GM12878 (cell line): ENCODE data around the gene IBA57. TPM values are rescaled to one million over a fixed set of nuclear protein-coding genes. Genes with fewer than 3 reads are reported as not detected.

Experiments
- ATAC-seq: fragments of 200-7000 bp; cut with Tn5 transposase; 3 replicates; pipeline ENCODE4 v1.9.1; 2020; ENCODE audit warnings: mild to moderate bottlenecking, moderate library complexity
- BruUV-seq: library from RNA; stranded (reverse); fragments of 400-500 nt; replicated peaks from 2 replicates; lab custom pipeline; 2021; lab: Mats Ljungman, UMichigan
- CTCF ChIA-PET: fragments of 300-600 bp; sonication (Branson Sonifier 250); formaldehyde crosslinking; extraction: SDS; loops from one replicate; lab custom pipeline; 2021; ENCODE audit warnings: inconsistent platforms; lab: Yijun Ruan, JAX
- POLR2A ChIA-PET: fragments of 350-600 bp; formaldehyde crosslinking; extraction: SDS; loops from one replicate; lab custom pipeline; 2021; ENCODE audit warnings: inconsistent platforms; lab: Charles Lee
- RAD21 ChIA-PET: fragments of 300-600 bp; sonication (Branson Sonifier 250); formaldehyde crosslinking; loops from one replicate; lab custom pipeline; 2023; ENCODE audit warnings: antibody characterized with exemption; ENCODE audit not compliant: unreplicated experiment; lab: Charles Lee
- SMC1A ChIA-PET: fragments of 300-600 bp; sonication (Branson Sonifier 250); formaldehyde crosslinking; loops from one replicate; lab custom pipeline; 2023; ENCODE audit not compliant: unreplicated experiment, uncharacterized antibody; lab: Charles Lee
- DNase-seq: peaks from one replicate; pipeline ENCODE4 v3.0.0-alpha.2; 2011; ENCODE audit warnings: low read depth, low spot score
- FAIRE-seq: peaks from 3 replicates; lab custom pipeline; 2011; peaks lifted over from hg19 to GRCh38; lab: Jason Lieb, UNC
- H2AFZ ChIP-seq: 2 replicates; pipeline ENCODE4 v1.6.0; 2011; ENCODE audit warnings: low read depth, low read length, control low read depth; ENCODE audit not compliant: control insufficient read depth
- H3K27ac ChIP-seq: 2 replicates; pipeline ENCODE4 v1.5.1; 2011; ENCODE audit warnings: control low read depth; ENCODE audit not compliant: control insufficient read depth, insufficient read depth
- H3K27me3 ChIP-seq, 2 experiments: replicated peaks in 1 of 2; 2 replicates each; pipeline versions ENCODE4 v1.6.0 to v1.6.1; 2011; ENCODE audit warnings: low read length in 1 of 2; ENCODE audit not compliant: control insufficient read depth in 2 of 2, insufficient read depth in 2 of 2
- H3K36me3 ChIP-seq, 2 experiments: 2 replicates each; pipeline ENCODE4 v1.5.1; 2011; ENCODE audit warnings: low read length in 1 of 2; ENCODE audit not compliant: control insufficient read depth in 2 of 2, insufficient read depth in 2 of 2
- H3K4me1 ChIP-seq: 2 replicates; pipeline ENCODE4 v1.6.1; 2011; ENCODE audit warnings: mild to moderate bottlenecking, low read length, moderate library complexity, mixed read lengths; ENCODE audit not compliant: control insufficient read depth, insufficient read depth
- H3K4me2 ChIP-seq: 2 replicates; pipeline ENCODE4 v1.6.0; 2011; ENCODE audit warnings: control low read depth; ENCODE audit not compliant: control insufficient read depth, insufficient read depth
- H3K4me3 ChIP-seq: fragments of 200-600 bp; sonication (generic); 2 replicates; pipeline ENCODE4 v1.5.1; 2016
- H3K79me2 ChIP-seq: 2 replicates; pipeline ENCODE4 v1.6.0; 2011; ENCODE audit warnings: low read length; ENCODE audit not compliant: control insufficient read depth, insufficient read depth
- H3K9ac ChIP-seq: 2 replicates; pipeline ENCODE4 v1.8.0; 2011; ENCODE audit warnings: low read length, control low read depth, mixed read lengths; ENCODE audit not compliant: control insufficient read depth, insufficient read depth
- H3K9me3 ChIP-seq: replicated peaks from 3 replicates; pipeline ENCODE4 v1.5.1; 2011; ENCODE audit warnings: mild to moderate bottlenecking, low read length; ENCODE audit not compliant: control insufficient read depth, insufficient read depth
- H4K20me1 ChIP-seq: 2 replicates; pipeline ENCODE4 v1.6.0; 2011; ENCODE audit not compliant: control insufficient read depth, insufficient read depth
- CBX5 ChIP-seq: sonication (generic); IDR thresholded peaks from 2 replicates; pipeline ENCODE4 v1.6.1; 2016; ENCODE audit warnings: low read depth, moderate library complexity, mild to moderate bottlenecking, inconsistent platforms
- PAX5 ChIP-seq: IDR thresholded peaks from 2 replicates; pipeline ENCODE4 v1.6.1; 2011; ENCODE audit warnings: low read depth, low read length, borderline replicate concordance
- PML ChIP-seq: IDR thresholded peaks from 2 replicates; pipeline ENCODE4 v1.6.1; 2012; ENCODE audit warnings: low read length, inconsistent platforms
- RELA ChIP-seq: fragments of 450-650 bp; IDR thresholded peaks from 2 replicates; pipeline ENCODE4 v1.8.0; 2014; ENCODE audit warnings: borderline replicate concordance; ENCODE audit not compliant: partially characterized antibody
- SMAD1 ChIP-seq: fragments of 450-650 bp; IDR thresholded peaks from 2 replicates; pipeline ENCODE4 v1.6.1; 2018; ENCODE audit warnings: mild to moderate bottlenecking, low read depth; ENCODE audit not compliant: partially characterized antibody
- SMC3 ChIP-seq: IDR thresholded peaks from 2 replicates; pipeline ENCODE4 v1.6.1; 2011; ENCODE audit warnings: low read length, improper control_type of control experiment, borderline replicate concordance
- SPI1 ChIP-seq: IDR thresholded peaks from 2 replicates; pipeline ENCODE4 v1.6.1; 2011; ENCODE audit warnings: low read depth, mild to moderate bottlenecking, low read length, moderate library complexity, borderline replicate concordance; ENCODE audit not compliant: insufficient read depth
- SUZ12 ChIP-seq: fragments of 200-600 bp; sonication (generic); IDR thresholded peaks from one replicate; pipeline ENCODE4 v1.6.1; 2018; ENCODE audit warnings: antibody characterized with exemption, mild to moderate bottlenecking; ENCODE audit not compliant: unreplicated experiment
- TCF7 ChIP-seq: IDR thresholded peaks from 2 replicates; pipeline ENCODE4 v1.6.1; 2014; ENCODE audit warnings: antibody characterized with exemption, borderline replicate concordance
- ZNF217 ChIP-seq: fragments of 450-650 bp; IDR thresholded peaks from 2 replicates; pipeline ENCODE4 v1.6.1; 2017; ENCODE audit warnings: antibody characterized with exemption, mild to moderate bottlenecking
- WGBS: methylation state at CpG from one replicate; pipeline ENCODE4 v1.1.6; 2016; ENCODE audit warnings: low lambda C conversion rate; ENCODE audit not compliant: insufficient replicate concordance, insufficient coverage; ENCODE audit errors: missing lambda C conversion rate; 5-methylcytosine and 5-hydroxymethylcytosine counted together
- in situ Hi-C: fragments of 300-500 bp; cut with MboI; formaldehyde crosslinking; loops from 9 replicates; pipeline ENCODE4 v1.14.3; 2018; ENCODE audit warnings: mixed read lengths
- intact Hi-C: fragments of 100-400 bp; cut with micrococcal nuclease; formaldehyde crosslinking; loops from one replicate; pipeline ENCODE4 v1.14.2; 2022; ENCODE audit not compliant: unreplicated experiment
- polyA plus RNA-seq, 11 experiments: library from polyadenylated mRNA; depleted of rRNA in 4 of 11; unstranded in 6 of 11; stranded (reverse) in 5 of 11; fragments of >200 nt; fragmentation: Nextera tagmentation in 4 of 11; fragmentation: Illumina TruSeq in 1 of 11; extraction: Ambion mirVana in 4 of 11; extraction: Trizol in 1 of 11; gene quantifications; 1 replicate in 1 of 11; 2 replicates in 10 of 11; pipeline versions ENCODE4 v1.2.1 to v1.2.3, GENCODE V29; 2011 to 2016; ENCODE audit warnings: inconsistent platforms in 2 of 11, missing spikeins in 2 of 11, low read depth in 1 of 11
- total RNA-seq, 4 experiments: library from RNA; depleted of rRNA in 3 of 4; stranded (reverse); fragments of >200 nt in 3 of 4; fragmentation: Illumina TruSeq in 1 of 4; extraction: Trizol in 1 of 4; gene quantifications; 2 replicates each; pipeline versions ENCODE4 v1.2.1 to v1.2.3, GENCODE V29; 2013 to 2021
- TF ChIP-seq, protein P1 (sequence below): fragments of 150-350 bp; IDR thresholded peaks from 2 replicates; pipeline ENCODE4 v1.6.1; 2016; ENCODE audit warnings: low read depth, low read length
- TF ChIP-seq, protein P2 (sequence below): fragments of 450-650 bp; IDR thresholded peaks from 2 replicates; pipeline ENCODE4 v1.6.1; 2016; ENCODE audit warnings: mild to moderate bottlenecking, moderate library complexity, borderline replicate concordance

The IBA57 gene
- total and polyA plus RNA-seq, 10 of the 15 experiments (the other 5 are each of a cell fraction or from before 2014, with no cell fraction given): 0.51 to 8.6 (median 3.7) TPM

DNA sequence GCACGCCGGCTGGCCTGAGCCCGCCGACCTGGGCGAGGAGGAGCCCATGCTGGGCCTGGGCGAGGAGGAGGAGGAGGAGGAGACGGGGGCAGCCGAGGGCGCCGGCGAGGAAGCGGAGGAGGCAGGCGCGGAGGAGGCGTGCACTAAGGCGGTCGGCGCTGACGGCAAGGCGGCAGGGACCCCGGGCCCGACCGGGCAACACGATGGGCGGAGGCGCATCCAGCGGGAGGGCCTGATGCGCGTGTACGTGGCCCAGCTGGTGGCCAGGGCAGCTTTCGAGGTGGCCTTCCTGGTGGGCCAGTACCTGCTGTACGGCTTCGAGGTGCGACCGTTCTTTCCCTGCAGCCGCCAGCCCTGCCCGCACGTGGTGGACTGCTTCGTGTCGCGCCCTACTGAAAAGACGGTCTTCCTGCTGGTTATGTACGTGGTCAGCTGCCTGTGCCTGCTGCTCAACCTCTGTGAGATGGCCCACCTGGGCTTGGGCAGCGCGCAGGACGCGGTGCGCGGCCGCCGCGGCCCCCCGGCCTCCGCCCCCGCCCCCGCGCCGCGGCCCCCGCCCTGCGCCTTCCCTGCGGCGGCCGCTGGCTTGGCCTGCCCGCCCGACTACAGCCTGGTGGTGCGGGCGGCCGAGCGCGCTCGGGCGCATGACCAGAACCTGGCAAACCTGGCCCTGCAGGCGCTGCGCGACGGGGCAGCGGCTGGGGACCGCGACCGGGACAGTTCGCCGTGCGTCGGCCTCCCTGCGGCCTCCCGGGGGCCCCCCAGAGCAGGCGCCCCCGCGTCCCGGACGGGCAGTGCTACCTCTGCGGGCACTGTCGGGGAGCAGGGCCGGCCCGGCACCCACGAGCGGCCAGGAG, 7.2 kb upstream of the IBA57 start (continued):
- TF ChIP-seq, protein P1, sequence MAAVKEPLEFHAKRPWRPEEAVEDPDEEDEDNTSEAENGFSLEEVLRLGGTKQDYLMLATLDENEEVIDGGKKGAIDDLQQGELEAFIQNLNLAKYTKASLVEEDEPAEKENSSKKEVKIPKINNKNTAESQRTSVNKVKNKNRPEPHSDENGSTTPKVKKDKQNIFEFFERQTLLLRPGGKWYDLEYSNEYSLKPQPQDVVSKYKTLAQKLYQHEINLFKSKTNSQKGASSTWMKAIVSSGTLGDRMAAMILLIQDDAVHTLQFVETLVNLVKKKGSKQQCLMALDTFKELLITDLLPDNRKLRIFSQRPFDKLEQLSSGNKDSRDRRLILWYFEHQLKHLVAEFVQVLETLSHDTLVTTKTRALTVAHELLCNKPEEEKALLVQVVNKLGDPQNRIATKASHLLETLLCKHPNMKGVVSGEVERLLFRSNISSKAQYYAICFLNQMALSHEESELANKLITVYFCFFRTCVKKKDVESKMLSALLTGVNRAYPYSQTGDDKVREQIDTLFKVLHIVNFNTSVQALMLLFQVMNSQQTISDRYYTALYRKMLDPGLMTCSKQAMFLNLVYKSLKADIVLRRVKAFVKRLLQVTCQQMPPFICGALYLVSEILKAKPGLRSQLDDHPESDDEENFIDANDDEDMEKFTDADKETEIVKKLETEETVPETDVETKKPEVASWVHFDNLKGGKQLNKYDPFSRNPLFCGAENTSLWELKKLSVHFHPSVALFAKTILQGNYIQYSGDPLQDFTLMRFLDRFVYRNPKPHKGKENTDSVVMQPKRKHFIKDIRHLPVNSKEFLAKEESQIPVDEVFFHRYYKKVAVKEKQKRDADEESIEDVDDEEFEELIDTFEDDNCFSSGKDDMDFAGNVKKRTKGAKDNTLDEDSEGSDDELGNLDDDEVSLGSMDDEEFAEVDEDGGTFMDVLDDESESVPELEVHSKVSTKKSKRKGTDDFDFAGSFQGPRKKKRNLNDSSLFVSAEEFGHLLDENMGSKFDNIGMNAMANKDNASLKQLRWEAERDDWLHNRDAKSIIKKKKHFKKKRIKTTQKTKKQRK: no peak
- TF ChIP-seq PAX5: no peak
- no peak for TF ChIP-seq ZNF217
- no peak for TF ChIP-seq SMAD1

DNA sequence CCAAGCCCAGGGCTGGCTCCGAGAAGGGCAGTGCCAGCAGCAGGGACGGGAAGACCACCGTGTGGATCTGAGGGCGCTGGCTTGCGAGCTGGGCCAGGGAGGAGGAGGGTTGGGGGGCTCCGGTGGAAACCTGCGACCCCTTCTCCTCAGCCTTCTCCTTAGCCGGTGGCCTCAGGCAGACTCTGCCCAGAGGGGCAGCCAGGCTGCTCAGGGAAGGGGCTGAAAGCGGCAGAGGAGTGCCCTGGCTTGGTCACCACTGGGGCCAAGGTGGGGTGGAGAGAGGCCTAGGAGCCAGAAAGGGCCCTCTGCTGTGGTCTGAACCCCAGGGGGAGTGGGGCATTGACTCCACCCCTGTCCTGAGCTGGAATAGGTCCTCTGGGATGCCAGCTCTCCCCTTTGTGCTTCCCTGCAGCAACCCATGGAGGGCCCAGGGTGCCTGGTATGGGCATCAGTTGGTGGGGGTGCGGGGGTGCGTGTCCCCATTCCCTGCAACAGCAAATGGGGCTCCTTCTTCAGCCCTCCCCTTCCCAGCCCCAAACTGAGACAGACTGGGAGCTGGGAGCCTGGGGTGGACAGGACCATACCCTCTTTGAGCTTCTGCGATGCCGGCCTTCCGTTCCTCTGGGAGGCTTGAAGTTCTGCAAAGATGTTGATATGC, 6.5 kb upstream of the IBA57 start:
- Histone ChIP-seq H2AFZ (no peak overlapping the region), H3K27me3 (no peaks in the 10 kb centered on the region), H3K9me3 (no peaks in the 10 kb centered on the region), H3K27ac (no peak overlapping the region), H3K9ac (no peak overlapping the region), H3K79me2 (no peaks in the 10 kb centered on the region), H3K36me3 (no peaks in the 10 kb centered on the region), H3K4me3 (no peak overlapping the region), H3K4me1 (no peaks in the 10 kb centered on the region), H3K4me2 (no peak overlapping the region), H4K20me1 (no peaks in the 10 kb centered on the region; the same call in 1 of the 2 replicates)
- POLR2A ChIA-PET: no interaction called here
- intact Hi-C loops: no loop called here
- SMC1A ChIA-PET: no interaction called here
- 89% methylated on average over 14 of the region's 14 CpGs for WGBS
- RAD21 ChIA-PET: no interaction called here
- BruUV-seq: no TSS peak
- in situ Hi-C loops: no loop called here
- CTCF ChIA-PET: no interaction called here
- FAIRE-seq (no peak), DNase-seq (no peak), ATAC-seq (no peak)
- no peak for TF ChIP-seq TCF7
- no peak for TF ChIP-seq SMC3
- TF ChIP-seq CBX5: no peak
- TF ChIP-seq PML: no peak
- TF ChIP-seq SPI1: no peak
- no peak for TF ChIP-seq SUZ12
- TF ChIP-seq RELA: no peak
- TF ChIP-seq, protein P2, sequence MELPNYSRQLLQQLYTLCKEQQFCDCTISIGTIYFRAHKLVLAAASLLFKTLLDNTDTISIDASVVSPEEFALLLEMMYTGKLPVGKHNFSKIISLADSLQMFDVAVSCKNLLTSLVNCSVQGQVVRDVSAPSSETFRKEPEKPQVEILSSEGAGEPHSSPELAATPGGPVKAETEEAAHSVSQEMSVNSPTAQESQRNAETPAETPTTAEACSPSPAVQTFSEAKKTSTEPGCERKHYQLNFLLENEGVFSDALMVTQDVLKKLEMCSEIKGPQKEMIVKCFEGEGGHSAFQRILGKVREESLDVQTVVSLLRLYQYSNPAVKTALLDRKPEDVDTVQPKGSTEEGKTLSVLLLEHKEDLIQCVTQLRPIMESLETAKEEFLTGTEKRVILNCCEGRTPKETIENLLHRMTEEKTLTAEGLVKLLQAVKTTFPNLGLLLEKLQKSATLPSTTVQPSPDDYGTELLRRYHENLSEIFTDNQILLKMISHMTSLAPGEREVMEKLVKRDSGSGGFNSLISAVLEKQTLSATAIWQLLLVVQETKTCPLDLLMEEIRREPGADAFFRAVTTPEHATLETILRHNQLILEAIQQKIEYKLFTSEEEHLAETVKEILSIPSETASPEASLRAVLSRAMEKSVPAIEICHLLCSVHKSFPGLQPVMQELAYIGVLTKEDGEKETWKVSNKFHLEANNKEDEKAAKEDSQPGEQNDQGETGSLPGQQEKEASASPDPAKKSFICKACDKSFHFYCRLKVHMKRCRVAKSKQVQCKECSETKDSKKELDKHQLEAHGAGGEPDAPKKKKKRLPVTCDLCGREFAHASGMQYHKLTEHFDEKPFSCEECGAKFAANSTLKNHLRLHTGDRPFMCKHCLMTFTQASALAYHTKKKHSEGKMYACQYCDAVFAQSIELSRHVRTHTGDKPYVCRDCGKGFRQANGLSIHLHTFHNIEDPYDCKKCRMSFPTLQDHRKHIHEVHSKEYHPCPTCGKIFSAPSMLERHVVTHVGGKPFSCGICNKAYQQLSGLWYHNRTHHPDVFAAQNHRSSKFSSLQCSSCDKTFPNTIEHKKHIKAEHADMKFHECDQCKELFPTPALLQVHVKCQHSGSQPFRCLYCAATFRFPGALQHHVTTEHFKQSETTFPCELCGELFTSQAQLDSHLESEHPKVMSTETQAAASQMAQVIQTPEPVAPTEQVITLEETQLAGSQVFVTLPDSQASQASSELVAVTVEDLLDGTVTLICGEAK: no peak
